SH-SY5Y (cell line): ENCODE results near the gene MRFAP1L1.

Source experiments
- GATA2 ChIP-seq: IDR thresholded peaks from 2 replicates; pipeline ENCODE4 v1.6.1; 2011; ENCODE audit warnings: mild to moderate bottlenecking, low read depth, low read length
- GATA3 ChIP-seq: IDR thresholded peaks from 2 replicates; pipeline ENCODE4 v1.6.1; 2011; ENCODE audit warnings: low read depth, mild to moderate bottlenecking, low read length, moderate library complexity

DNA sequence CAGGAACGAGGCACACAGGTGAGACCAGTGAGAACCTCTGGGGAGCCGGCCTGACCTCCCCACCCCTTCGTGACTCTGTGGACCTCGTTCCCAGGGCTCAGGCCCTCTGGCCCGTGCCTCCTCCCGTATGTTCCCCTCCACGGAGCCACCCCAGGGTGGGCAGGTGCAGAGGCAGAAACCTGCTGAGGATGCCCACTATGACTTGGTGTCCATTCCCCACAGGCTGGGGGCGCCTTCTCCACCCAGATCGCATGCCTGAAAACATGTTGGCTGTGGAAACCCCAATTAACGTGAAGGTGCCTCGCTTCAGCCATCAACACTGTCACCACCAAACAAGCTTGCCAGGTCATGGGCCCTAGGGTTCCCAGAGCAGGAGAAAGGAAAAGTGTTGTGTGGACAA lies 33.3 kb upstream of the MRFAP1L1 start:
- TF ChIP-seq GATA3 (no peak), GATA2 (no peak)
